Ovary (tissue), 10 donors: ENCODE data around the gene SLCO2A1. TPM values are rescaled to one million over a fixed set of nuclear protein-coding genes. Genes with fewer than 3 reads are reported as not detected.

ENCODE experiments used
- DNase-seq, 5 donors: peaks; one replicate each; pipeline ENCODE4 v3.0.0-alpha.2; 2019 to 2020
- H3K27ac ChIP-seq, 2 donors: fragments of 200-600 bp; one replicate each; pipeline versions ENCODE4 v1.5.1 to v1.8.0; 2019 to 2022
- H3K27me3 ChIP-seq: fragments of 200-600 bp; one replicate; pipeline ENCODE4 v1.8.0; 2022
- H3K36me3 ChIP-seq: fragments of 200-600 bp; sonication (generic); one replicate; pipeline ENCODE4 v1.5.1; 2019
- H3K4me1 ChIP-seq: one replicate; pipeline ENCODE4 v1.8.1; 2013; ENCODE audit warnings: mild to moderate bottlenecking, moderate library complexity; ENCODE audit not compliant: insufficient read depth
- H3K4me3 ChIP-seq: fragments of 200-600 bp; sonication (generic); one replicate; pipeline ENCODE4 v1.5.1; 2017
- H3K9me3 ChIP-seq, 2 donors: fragments of 200-600 bp in 1 of 2; sonication (generic) in 1 of 2; one replicate each; pipeline versions ENCODE4 v1.5.1 to v1.8.1; 2013 to 2019; ENCODE audit warnings: mild to moderate bottlenecking in 1 of 2, moderate library complexity in 1 of 2
- CTCF ChIP-seq, 3 donors: fragments of 450-650 bp in 2 of 3; fragments of 200-600 bp in 1 of 3; IDR thresholded peaks; one replicate each; pipeline versions ENCODE4 v1.5.1 to v1.8.0; 2016 to 2022; ENCODE audit warnings: antibody characterized with exemption in 3 of 3, mild to moderate bottlenecking in 1 of 3
- EP300 ChIP-seq: sonication (generic); formaldehyde crosslinking; IDR thresholded peaks from one replicate; pipeline ENCODE4 v1.6.1; 2017; ENCODE audit warnings: antibody characterized with exemption
- POLR2A ChIP-seq: fragments of 450-650 bp; IDR thresholded peaks from one replicate; pipeline ENCODE4 v1.6.1; 2017; ENCODE audit warnings: antibody characterized with exemption, mild to moderate bottlenecking, moderate library complexity
- WGBS, 3 donors: extraction: QIAGEN DNeasy Blood & Tissue Kit in 1 of 3; methylation state at CpG; one replicate each; pipeline versions ENCODE4 v1.1.5 to v1.1.7; 2013 to 2017; 5-methylcytosine and 5-hydroxymethylcytosine counted together
- intact Hi-C, 4 donors: fragments of 100-400 bp; cut with DNase I; formaldehyde crosslinking; loops; one replicate each; pipeline versions ENCODE4 v1.11.0 to v1.15.1; 2022 to 2023
- long read RNA-seq, 3 donors: library from polyadenylated mRNA in 2 of 3; unstranded in 2 of 3; transcript quantifications; one replicate each; pipeline ENCODE4 v2.0.0 and lab custom pipeline, GENCODE V29; 2021 to 2026
- polyA plus RNA-seq, 2 donors: library from polyadenylated mRNA; stranded (reverse); fragments of 200-250 nt in 1 of 2; fragments of 350-450 nt in 1 of 2; fragmentation: Illumina TruSeq in 1 of 2; extraction: RNeasy Lipid Tissue Mini Kit (QIAGEN cat#74804) in 1 of 2; gene quantifications; one replicate each; pipeline ENCODE4 v1.2.3, GENCODE V29; 2013 to 2014
- total RNA-seq, 7 donors: library from RNA; depleted of rRNA in 2 of 7; stranded (reverse); fragments of >200 nt in 2 of 7; fragmentation: NEBNext Ultra II Directional in 3 of 7; extraction: Animal tissue kit (Norgen Biotek cat#: 25700) in 3 of 7; gene quantifications; one replicate each; pipeline versions ENCODE4 v1.1.0 to v1.2.4, GENCODE V29; 2016 to 2023
- donor health status: DM: no; HTN: no; CAD: no; lungs with moderate emphysema.
- donor health status: DM: no; HTN: no; CAD: no.
- donor health status: Bipolar disorder and iron deficiency.
- donor health status: DM: yes; HTN: yes; CAD: no.
- donor health status: DM: no; HTN: no; CAD: no.
- donor health status: DM: yes; HTN: yes; CAD: no.

SLCO2A1 gene
- 10 to 100 TPM in 2 of 7 donors, 1 to 10 TPM in 4, under 1 TPM in 1; 0.83 to 16.7 (median 3.7) TPM for total RNA-seq
- polyA plus RNA-seq = 10 to 100 TPM in 1 of 2 donors, 1 to 10 TPM in 1; 3.6 to 23.6 TPM
- long read RNA-seq, donor 1, partial matches to known transcripts = 0 of 3 reads
- long read RNA-seq, donor 1, other reads (novel, unspliced or antisense) = 3 of 3 reads
- long read RNA-seq, donor 2, partial matches to known transcripts = 0 of 1 reads
- long read RNA-seq, donor 2, other reads (novel, unspliced or antisense) = 0 of 1 reads
- long read RNA-seq, donor 3, full-length matches to known transcripts = 3 of 15 reads
- long read RNA-seq, donor 3, partial matches to known transcripts = 8 of 15 reads
- long read RNA-seq, donor 3, other reads (novel, unspliced or antisense) = 4 of 15 reads

- Histone ChIP-seq H3K36me3 (no peaks in the 10 kb centered on the region), H3K4me3 (peak within 1 kb of the TSS; percentile 49), H3K9me3 (no peaks in the 10 kb centered on the region), H3K27ac (no peak within 1 kb of the TSS), H3K27me3 (no peaks in the 10 kb centered on the region), H3K4me1 (peaks cover 3% of the 10 kb centered on the region)
- intact Hi-C loops = no loop called here
- TF ChIP-seq POLR2A (no peak), EP300 (no peak), CTCF (IDR thresholded peaks at IDR 0.05) (no peak)
- WGBS, 3 donors = 1% methylated on average over 47 to 67 of the region's 67 CpGs
- DNase-seq = peak in 3 of 5 donors; percentile 29 to 45 (median 34)
Observed at GRCh38 chr3:134029734-134030378, at the start of gene SLCO2A1. TSS of gene SLCO2A1 (minus strand) at chr3:134029925. CDS start at chr3:134029802, 123 bp downstream.

- WGBS, 3 donors = 62 to 77% (median 68%) methylated on average over 4 of the region's 4 CpGs
- no peak for DNase-seq
- intact Hi-C loops = no loop called here
- Histone ChIP-seq H3K27ac (no peak overlapping the region), H3K4me1 (no peaks in the 10 kb centered on the region), H3K4me3 (no peak overlapping the region), H3K27me3 (no peaks in the 10 kb centered on the region), H3K9me3 (no peaks in the 10 kb centered on the region), H3K36me3 (no peaks in the 10 kb centered on the region)
- TF ChIP-seq POLR2A = no peak
- no peak for TF ChIP-seq CTCF (IDR thresholded peaks at IDR 0.05)
- no peak for TF ChIP-seq EP300
Observed at GRCh38 chr3:134079111-134079547, 49.4 kb upstream of the SLCO2A1 start.

GRCh38 chr3:134078169-134078831 is 48.6 kb upstream of the SLCO2A1 start:
- H3K27ac ChIP-seq = no peak overlapping the region
- no peak for DNase-seq
- no peaks in the 10 kb centered on the region for H3K36me3 ChIP-seq
- H3K4me1 ChIP-seq = no peaks in the 10 kb centered on the region
- no peak overlapping the region for H3K4me3 ChIP-seq
- WGBS, 3 donors = 84 to 90% (median 86%) methylated on average over 8 of the region's 8 CpGs
- intact Hi-C loops = no loop called here
- no peaks in the 10 kb centered on the region for H3K27me3 ChIP-seq
- TF ChIP-seq EP300 = no peak
- TF ChIP-seq POLR2A = no peak
- TF ChIP-seq CTCF (IDR thresholded peaks at IDR 0.05) = no peak
- H3K9me3 ChIP-seq = no peaks in the 10 kb centered on the region

GRCh38 chr3:134077649-134078161 is 48.0 kb upstream of the SLCO2A1 start:
- Histone ChIP-seq H3K27ac (no peak overlapping the region), H3K36me3 (no peaks in the 10 kb centered on the region), H3K9me3 (no peaks in the 10 kb centered on the region), H3K4me3 (no peak overlapping the region), H3K27me3 (no peaks in the 10 kb centered on the region), H3K4me1 (no peaks in the 10 kb centered on the region)
- 90 to 92% (median 91%) methylated on average over 3 of the region's 3 CpGs for WGBS, 3 donors
- TF ChIP-seq CTCF (IDR thresholded peaks at IDR 0.05) (no peak), POLR2A (no peak), EP300 (no peak)
- peak in 1 of 5 donors; percentile 7 for DNase-seq
- intact Hi-C loops = no loop called here
